Transverse colon (tissue), 4 donors: Measurements from ENCODE around the gene PAF1.

Source experiments
- EP300 ChIP-seq: sonication (generic); formaldehyde crosslinking; IDR thresholded peaks from one replicate; pipeline ENCODE4 v1.6.1; 2017; ENCODE audit warnings: antibody characterized with exemption, low read depth
- POLR2A ChIP-seq: fragments of 450-650 bp; IDR thresholded peaks from one replicate; pipeline ENCODE4 v1.6.1; 2016; ENCODE audit warnings: antibody characterized with exemption, mild to moderate bottlenecking, moderate library complexity
- POLR2AphosphoS5 ChIP-seq, 3 donors: sonication (generic); formaldehyde crosslinking; IDR thresholded peaks; one replicate each; pipeline ENCODE4 v1.6.1; 2016; ENCODE audit warnings: antibody characterized with exemption in 3 of 3
- TF ChIP-seq, protein P1 (sequence below), 5 experiments: fragments of 200-600 bp in 3 of 5; fragments of 450-650 bp in 2 of 5; sonication (generic) in 3 of 5; IDR thresholded peaks; 1 replicate in 2 of 5; 2 replicates in 3 of 5; pipeline ENCODE4 v1.5.1; 2016 to 2017; ENCODE audit warnings: antibody characterized with exemption in 5 of 5, inconsistent platforms in 3 of 5, mild to moderate bottlenecking in 2 of 5, moderate library complexity in 1 of 5

- TF ChIP-seq, protein P1, sequence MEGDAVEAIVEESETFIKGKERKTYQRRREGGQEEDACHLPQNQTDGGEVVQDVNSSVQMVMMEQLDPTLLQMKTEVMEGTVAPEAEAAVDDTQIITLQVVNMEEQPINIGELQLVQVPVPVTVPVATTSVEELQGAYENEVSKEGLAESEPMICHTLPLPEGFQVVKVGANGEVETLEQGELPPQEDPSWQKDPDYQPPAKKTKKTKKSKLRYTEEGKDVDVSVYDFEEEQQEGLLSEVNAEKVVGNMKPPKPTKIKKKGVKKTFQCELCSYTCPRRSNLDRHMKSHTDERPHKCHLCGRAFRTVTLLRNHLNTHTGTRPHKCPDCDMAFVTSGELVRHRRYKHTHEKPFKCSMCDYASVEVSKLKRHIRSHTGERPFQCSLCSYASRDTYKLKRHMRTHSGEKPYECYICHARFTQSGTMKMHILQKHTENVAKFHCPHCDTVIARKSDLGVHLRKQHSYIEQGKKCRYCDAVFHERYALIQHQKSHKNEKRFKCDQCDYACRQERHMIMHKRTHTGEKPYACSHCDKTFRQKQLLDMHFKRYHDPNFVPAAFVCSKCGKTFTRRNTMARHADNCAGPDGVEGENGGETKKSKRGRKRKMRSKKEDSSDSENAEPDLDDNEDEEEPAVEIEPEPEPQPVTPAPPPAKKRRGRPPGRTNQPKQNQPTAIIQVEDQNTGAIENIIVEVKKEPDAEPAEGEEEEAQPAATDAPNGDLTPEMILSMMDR (IDR thresholded peaks at IDR 0.05), result no peak
- TF ChIP-seq EP300 (no peak), POLR2A (no peak), POLR2AphosphoS5 (IDR thresholded peaks at IDR 0.05) (no peak)
Observed at GRCh38 chr19:39436350-39436716, 45.4 kb upstream of the PAF1 start.
